GM20000 (cell line): ENCODE measurements around the gene CHCHD3.

ENCODE experiments used
- DNase-seq: peaks from one replicate; pipeline ENCODE4 v3.0.0; 2012; ENCODE audit warnings: low spot score
- CTCF ChIP-seq: IDR thresholded peaks from 2 replicates; pipeline ENCODE4 v1.5.1; 2012; ENCODE audit warnings: mild to moderate bottlenecking, control low read depth; ENCODE audit errors: extremely low read depth, missing control alignments

Gene CHCHD3

GRCh38 chr7:132785870-132786269 is 296.0 kb downstream of the CHCHD3 start:
- TF ChIP-seq CTCF: no peak
- DNase-seq: no peak

- TF ChIP-seq CTCF: no peak
- DNase-seq: no peak
Measured at GRCh38 chr7:132784406-132784805, 297.5 kb downstream of the CHCHD3 start.

GRCh38 chr7:132783824-132784223 is 298.1 kb downstream of the CHCHD3 start:
- no peak for DNase-seq
- no peak for TF ChIP-seq CTCF

- DNase-seq: no peak
- no peak for TF ChIP-seq CTCF
Measured at GRCh38 chr7:132782777-132783640, 298.9 kb downstream of the CHCHD3 start.

GRCh38 chr7:132780822-132781221 is 301.1 kb downstream of the CHCHD3 start:
- DNase-seq: no peak
- TF ChIP-seq CTCF: no peak

- no peak for DNase-seq
- no peak for TF ChIP-seq CTCF
Measured at GRCh38 chr7:132779164-132779563, 302.7 kb downstream of the CHCHD3 start.

- TF ChIP-seq CTCF: no peak
- DNase-seq: no peak
Measured at GRCh38 chr7:132778761-132779160, 303.1 kb downstream of the CHCHD3 start.
